ENCODE data around the gene AOPEP. TPM values are rescaled to one million over a fixed set of nuclear protein-coding genes. Genes with fewer than 3 reads are reported as not detected.

The AOPEP gene
- total and polyA plus RNA-seq, 9 of the 15 experiments (the other 6 are each of a cell fraction or from before 2014, with no cell fraction given): 4.5 to 19.3 (median 13.5) TPM

DNA sequence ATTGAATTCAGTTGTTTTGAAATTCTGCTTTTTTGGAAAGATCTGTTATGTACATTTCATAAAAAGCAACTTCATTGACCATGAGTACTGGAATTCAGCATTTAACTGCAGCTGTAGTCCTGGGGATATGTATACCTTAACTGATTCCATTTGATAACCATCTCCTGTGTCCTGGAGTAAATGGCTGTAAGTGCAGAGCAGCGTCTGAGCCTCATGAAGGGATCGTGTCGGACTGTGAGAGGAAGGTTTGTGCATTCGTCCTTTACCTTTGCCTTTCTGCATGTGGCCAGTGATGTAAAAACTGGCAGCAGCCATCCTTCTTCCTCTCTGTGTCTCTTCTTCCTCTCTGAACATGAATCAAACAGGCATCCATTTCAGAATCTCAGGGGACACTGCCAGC is 303.8 kb downstream of the AOPEP start (continued):
- TF ChIP-seq, protein P1, sequence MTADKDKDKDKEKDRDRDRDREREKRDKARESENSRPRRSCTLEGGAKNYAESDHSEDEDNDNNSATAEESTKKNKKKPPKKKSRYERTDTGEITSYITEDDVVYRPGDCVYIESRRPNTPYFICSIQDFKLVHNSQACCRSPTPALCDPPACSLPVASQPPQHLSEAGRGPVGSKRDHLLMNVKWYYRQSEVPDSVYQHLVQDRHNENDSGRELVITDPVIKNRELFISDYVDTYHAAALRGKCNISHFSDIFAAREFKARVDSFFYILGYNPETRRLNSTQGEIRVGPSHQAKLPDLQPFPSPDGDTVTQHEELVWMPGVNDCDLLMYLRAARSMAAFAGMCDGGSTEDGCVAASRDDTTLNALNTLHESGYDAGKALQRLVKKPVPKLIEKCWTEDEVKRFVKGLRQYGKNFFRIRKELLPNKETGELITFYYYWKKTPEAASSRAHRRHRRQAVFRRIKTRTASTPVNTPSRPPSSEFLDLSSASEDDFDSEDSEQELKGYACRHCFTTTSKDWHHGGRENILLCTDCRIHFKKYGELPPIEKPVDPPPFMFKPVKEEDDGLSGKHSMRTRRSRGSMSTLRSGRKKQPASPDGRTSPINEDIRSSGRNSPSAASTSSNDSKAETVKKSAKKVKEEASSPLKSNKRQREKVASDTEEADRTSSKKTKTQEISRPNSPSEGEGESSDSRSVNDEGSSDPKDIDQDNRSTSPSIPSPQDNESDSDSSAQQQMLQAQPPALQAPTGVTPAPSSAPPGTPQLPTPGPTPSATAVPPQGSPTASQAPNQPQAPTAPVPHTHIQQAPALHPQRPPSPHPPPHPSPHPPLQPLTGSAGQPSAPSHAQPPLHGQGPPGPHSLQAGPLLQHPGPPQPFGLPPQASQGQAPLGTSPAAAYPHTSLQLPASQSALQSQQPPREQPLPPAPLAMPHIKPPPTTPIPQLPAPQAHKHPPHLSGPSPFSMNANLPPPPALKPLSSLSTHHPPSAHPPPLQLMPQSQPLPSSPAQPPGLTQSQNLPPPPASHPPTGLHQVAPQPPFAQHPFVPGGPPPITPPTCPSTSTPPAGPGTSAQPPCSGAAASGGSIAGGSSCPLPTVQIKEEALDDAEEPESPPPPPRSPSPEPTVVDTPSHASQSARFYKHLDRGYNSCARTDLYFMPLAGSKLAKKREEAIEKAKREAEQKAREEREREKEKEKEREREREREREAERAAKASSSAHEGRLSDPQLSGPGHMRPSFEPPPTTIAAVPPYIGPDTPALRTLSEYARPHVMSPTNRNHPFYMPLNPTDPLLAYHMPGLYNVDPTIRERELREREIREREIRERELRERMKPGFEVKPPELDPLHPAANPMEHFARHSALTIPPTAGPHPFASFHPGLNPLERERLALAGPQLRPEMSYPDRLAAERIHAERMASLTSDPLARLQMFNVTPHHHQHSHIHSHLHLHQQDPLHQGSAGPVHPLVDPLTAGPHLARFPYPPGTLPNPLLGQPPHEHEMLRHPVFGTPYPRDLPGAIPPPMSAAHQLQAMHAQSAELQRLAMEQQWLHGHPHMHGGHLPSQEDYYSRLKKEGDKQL (CRISPR knock-in tag; IDR thresholded peaks at IDR 0.05; ENCODE audit: borderline replicate concordance): no peak
- TF ChIP-seq RBM22 (IDR thresholded peaks at IDR 0.05; ENCODE audit: low read depth, low read length, poor library complexity, severe bottlenecking): no peak
- TF ChIP-seq, protein P2, sequence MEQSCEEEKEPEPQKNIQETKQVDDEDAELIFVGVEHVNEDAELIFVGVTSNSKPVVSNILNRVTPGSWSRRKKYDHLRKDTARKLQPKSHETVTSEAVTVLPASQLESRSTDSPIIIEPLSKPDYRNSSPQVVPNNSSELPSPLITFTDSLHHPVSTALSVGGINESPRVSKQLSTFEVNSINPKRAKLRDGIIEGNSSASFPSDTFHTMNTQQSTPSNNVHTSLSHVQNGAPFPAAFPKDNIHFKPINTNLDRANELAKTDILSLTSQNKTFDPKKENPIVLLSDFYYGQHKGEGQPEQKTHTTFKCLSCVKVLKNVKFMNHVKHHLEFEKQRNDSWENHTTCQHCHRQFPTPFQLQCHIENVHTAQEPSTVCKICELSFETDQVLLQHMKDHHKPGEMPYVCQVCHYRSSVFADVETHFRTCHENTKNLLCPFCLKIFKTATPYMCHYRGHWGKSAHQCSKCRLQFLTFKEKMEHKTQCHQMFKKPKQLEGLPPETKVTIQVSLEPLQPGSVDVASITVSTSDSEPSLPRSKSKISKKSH (CRISPR knock-in tag; IDR thresholded peaks at IDR 0.05): no peak
- TF ChIP-seq, protein P3, sequence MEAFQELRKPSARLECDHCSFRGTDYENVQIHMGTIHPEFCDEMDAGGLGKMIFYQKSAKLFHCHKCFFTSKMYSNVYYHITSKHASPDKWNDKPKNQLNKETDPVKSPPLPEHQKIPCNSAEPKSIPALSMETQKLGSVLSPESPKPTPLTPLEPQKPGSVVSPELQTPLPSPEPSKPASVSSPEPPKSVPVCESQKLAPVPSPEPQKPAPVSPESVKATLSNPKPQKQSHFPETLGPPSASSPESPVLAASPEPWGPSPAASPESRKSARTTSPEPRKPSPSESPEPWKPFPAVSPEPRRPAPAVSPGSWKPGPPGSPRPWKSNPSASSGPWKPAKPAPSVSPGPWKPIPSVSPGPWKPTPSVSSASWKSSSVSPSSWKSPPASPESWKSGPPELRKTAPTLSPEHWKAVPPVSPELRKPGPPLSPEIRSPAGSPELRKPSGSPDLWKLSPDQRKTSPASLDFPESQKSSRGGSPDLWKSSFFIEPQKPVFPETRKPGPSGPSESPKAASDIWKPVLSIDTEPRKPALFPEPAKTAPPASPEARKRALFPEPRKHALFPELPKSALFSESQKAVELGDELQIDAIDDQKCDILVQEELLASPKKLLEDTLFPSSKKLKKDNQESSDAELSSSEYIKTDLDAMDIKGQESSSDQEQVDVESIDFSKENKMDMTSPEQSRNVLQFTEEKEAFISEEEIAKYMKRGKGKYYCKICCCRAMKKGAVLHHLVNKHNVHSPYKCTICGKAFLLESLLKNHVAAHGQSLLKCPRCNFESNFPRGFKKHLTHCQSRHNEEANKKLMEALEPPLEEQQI (IDR thresholded peaks at IDR 0.05): no peak
- no peak for TF ChIP-seq STAT5A (IDR thresholded peaks at IDR 0.05; ENCODE audit: borderline replicate concordance, low read length)
- no peak for TF ChIP-seq L3MBTL2 (IDR thresholded peaks at IDR 0.05)
- no peak for TF ChIP-seq FOS (IDR thresholded peaks at IDR 0.05; ENCODE audit: extremely low read depth, insufficient read length)

All from K562 (cell line).